Inflammatory macrophage (primary cell): ENCODE results near the gene PIGN.
"Not testable (repeated sequence)": the region's sequence is repeated elsewhere in the genome, so short reads cannot be mapped to it uniquely, and the experiment has no call there.

Source experiments
- DNase-seq, 2 donors: peaks; one replicate each; pipeline ENCODE4 v3.0.0-alpha.2; 2020 to 2022

The PIGN gene

DNA sequence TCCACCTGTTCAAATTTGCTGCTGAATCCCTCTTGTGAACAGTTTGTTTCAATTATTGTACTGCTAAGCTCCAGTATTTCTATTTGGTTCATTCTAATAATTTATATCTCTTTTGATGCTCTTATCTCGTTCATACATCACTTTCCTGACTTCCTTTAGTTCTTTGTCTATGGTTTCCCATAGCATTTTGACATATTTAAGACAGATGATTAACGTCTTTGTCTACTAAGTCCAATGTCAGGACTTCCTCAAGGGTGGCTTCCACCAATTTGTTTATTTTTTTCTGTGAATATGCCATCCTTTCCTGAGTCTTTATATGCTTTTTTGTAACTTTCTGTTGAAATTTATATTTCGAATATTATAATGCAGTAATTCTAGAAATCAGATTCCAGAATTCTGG is 9.6 kb downstream of the PIGN start:
- DNase-seq, result no peak

DNA sequence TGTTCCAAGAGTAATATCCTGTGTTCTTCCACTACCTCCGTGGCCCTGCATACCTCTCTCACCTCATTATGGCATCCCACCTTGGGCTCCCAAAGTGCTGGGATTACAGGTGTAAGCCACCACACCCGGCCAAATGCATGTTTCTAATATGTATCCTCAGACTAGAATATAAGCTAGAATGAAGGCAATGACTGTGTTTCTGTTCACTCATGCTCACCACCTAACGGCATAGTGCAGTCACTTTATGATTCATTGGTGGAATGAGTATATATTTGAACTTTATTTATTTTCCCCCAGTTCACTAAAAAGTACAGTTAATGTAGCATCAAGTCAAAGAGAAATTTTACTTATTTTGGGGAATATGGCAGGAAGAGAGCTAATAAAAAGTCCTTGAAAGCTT is 11.3 kb downstream of the PIGN start:
- no peak for DNase-seq

GRCh38 chr18:62172298-62172697 is 14.6 kb downstream of the PIGN start:
- no peak for DNase-seq

- DNase-seq, result no peak
Measured at GRCh38 chr18:62170857-62171256, 16.0 kb downstream of the PIGN start.

DNA sequence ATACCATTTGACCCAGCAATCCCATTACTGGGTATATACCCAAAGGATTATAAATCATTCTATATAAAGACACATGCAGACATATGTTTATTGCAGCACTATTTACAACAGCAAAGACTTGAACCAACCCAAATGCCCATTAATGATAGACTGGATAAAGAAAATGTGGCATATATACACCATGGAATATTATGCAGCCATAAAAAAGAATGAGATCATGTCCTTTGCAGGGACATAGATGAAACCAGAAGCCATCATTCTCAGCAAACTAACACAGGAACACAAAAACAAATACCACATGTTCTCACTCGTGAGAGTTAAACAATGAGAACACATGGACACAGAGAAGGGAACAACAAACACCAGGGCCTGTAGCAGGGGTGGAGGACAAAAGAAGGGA is 20.3 kb downstream of the PIGN start:
- not testable (repeated sequence) for DNase-seq

DNA sequence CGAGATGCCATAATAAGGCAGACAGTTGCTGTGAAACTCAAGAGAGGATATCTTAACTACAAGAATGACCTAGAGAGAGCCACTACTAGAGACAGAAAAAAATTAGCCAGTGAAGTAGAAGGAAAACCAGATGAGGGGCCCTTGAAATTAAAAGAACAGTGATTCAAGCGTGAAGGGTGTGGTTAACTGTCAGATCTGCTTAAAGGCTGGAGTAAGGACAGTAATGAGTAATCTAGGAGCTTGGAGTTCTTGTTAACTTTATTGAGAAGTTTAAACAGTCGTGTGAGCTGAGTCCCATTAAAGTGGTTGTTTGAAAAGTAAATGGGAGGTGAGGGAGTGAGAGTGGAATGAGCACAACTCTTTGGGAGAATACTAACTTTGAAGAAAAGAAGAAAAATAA is 21.3 kb downstream of the PIGN start:
- DNase-seq, result no peak

DNA sequence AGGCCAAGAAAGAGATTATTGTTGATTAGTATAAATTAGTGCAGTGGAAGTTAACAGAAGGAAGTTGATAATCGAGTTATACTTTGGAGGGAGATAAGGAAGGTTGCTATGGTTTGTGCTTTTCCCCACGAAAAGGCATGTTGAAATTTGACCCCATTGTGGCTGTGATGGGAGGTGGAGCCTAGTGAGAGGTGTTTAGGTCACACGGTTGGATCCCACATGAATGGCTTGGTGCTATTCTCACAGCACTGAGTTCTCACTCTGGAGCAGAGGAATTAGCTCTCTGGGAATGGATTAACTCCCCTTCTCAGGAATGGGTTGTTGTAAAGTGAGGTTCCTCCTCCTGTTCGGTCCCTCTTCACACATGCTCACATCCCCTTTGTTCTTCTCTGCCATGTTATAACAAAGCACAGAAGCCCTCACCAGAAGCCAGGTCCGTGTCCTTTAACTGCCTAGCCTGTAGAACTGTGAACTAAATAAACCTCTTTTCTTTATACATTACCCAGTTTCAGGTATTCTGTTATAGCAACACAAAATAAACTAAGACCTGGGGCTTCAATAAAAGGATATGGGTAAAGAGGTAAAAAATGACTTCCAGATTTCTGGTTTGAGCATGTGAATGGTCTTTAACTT is 21.9 kb downstream of the PIGN start:
- no peak for DNase-seq

DNA sequence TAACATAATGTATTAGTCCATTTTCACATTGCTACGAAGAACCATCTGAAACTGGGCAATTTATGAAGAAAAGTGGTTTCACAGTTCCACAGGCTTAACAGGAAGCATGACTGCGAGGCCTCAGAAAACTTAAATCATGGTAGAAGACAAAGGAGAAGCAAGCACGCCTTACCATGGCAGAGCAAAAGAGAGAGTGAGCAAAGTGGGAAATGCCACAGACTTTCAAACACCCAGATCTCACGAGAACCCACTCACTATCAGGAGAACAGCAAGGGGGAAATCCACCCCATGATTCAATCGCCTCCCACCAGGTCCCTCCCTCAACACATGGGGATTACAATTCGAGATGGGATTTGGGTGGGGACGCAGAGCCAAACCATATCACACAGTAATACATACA is 22.5 kb downstream of the PIGN start:
- no peak for DNase-seq

GRCh38 chr18:62157843-62158242 is 29.0 kb downstream of the PIGN start:
- DNase-seq, result no peak

GRCh38 chr18:62152844-62153243 is 34.0 kb downstream of the PIGN start:
- no peak for DNase-seq

DNA sequence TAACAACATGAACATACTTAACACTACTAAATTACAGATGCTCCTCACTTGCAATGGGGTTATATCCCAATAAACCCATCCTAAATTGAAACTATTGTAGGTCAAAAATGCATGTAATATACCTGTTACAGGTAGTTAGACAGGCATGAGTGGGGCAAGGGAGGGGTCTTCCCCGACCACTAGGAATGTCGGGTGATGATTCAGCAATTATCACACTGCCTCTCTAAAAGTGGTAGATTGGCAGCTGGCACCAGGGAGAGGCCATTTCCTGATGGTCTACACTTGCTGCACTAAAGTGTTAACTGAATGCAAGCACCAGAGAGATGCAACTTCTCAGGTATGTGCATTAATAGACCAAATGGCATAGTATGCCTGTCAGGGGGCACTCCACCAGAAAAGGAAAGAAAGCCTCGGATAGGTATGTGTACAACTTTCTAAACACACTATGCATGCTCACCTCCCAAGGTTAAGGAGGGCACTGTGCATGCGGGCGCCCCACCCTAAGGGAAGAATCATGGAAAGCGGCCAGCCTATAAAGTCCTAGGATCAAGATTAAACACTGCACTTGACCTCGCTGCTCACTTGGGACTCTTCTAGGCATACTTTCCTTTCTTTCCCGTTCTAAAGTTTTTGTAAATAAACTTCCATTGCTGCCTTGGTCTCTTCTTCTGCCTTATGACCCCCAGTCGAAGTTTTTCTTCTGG is 35.6 kb downstream of the PIGN start:
- no peak for DNase-seq

GRCh38 chr18:62144338-62144737 is 42.5 kb downstream of the PIGN start:
- DNase-seq, result no peak

DNA sequence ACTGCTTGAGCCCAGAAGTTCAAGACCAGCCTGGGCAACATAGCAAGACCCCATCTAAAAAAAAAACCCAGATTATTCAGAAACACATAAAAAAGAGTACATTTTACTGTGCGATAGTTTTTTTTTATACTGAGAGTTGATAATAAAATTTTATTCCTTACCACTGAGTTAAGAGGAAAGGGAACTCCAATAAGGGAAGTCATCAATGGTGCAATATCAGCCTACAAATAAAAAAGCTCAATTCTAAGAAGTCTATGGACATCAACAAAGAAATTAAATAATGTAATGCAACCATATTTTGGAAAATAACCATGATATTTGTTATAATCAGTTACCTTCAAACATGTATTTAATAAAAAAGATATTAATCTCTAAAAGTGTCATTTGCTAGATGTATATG is 46.6 kb downstream of the PIGN start:
- DNase-seq, result peak; percentile 28 to 71

DNA sequence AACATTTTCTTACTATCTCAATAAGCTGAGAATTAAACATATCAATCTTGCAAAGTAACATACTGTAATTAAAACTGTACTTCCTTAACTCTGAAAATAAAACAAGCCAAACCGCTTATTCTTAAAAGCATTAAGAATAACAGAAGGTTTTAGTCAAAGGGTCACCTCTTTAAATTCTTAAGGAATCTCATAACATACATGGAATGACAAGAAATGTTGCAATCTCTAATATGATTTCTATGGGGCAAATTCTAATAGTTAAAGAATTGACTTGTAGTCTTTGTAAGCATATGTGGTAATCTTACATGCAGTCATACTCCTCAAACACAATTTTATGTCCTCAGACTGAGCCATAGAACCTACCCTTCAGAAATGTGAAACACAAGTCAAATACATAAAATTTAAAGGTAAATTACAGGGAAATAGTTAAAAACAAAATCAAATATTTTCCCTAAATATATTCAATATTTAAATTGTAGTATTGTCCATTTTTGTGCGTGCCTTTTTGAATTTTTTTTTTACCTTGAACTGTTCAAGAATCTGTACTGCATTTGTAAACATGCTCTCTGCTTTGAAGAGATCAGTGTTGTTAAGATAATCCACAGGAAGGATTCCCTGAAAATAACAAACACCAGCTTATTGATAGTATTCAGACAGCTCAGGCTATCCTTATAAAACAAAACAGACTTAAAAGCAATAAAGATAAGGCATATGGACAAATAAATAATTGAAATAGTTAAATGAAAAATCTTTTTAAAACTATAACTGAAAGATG is 48.2 kb downstream of the PIGN start:
- no peak for DNase-seq

GRCh38 chr18:62131301-62131909 is 55.5 kb downstream of the PIGN start:
- peak; percentile 52 to 53 for DNase-seq

DNA sequence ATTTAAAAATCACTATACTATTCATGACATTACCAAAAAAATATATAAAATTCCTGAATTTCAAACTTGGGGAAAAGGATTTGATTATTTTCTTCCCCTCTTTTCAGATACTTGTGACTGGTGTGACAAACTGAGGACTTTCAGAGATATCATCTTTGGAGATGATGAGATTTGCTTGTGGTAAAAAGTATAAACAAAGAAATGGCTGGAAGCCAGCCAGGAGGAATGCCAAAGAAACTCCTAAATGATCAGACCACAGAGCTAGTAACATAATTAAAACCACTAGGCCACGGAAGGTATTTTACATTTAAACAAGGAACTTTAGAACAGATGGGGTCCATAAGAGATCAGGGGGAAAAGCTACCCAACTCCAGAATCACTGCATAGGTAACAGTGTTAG is 58.7 kb downstream of the PIGN start:
- DNase-seq, result no peak

GRCh38 chr18:62126737-62127136 is 60.1 kb downstream of the PIGN start:
- no peak for DNase-seq

GRCh38 chr18:62125702-62126101 is 61.2 kb downstream of the PIGN start:
- no peak for DNase-seq

GRCh38 chr18:62122330-62122729 is 64.5 kb downstream of the PIGN start:
- DNase-seq, result no peak

DNA sequence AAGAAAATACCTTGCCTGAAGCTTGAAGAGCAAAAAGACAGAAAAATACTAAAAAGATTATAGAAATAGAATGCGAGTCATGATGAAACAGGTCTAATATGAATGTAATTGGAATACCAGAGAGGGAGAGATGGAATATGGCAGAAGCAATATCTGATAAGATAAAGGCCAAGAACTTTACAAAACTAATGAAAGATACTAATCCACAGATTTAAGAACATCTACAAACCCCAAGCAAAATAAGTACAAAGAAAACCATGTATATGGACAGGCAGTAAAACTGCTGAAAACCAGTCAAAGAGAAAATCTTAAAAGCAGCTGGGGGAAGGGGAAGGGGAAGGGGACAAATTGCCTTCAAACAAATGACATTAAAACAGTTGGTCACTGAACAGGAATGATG is 67.0 kb downstream of the PIGN start:
- DNase-seq, result no peak

DNA sequence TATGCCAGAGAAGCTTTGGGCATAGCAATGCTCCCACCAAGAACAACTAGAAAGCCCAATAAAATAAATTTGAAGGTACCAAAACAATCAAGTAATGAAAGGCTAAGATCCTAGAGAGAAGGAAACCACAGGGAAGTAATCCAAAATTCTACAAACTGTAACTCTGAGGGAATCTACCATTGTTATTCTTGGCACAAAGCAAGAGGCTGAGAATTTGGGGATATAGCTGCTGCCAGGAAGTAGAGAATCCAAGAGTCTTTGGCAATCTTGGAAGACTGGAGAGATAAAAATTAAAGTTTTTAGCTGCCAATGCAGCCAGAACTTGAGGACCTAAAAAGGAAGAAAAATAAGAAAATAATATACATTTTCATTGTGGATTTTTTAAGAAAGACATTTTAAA is 68.5 kb downstream of the PIGN start:
- DNase-seq, result no peak

- DNase-seq, result no peak
Measured at GRCh38 chr18:62109676-62110075, 77.2 kb downstream of the PIGN start.

DNA sequence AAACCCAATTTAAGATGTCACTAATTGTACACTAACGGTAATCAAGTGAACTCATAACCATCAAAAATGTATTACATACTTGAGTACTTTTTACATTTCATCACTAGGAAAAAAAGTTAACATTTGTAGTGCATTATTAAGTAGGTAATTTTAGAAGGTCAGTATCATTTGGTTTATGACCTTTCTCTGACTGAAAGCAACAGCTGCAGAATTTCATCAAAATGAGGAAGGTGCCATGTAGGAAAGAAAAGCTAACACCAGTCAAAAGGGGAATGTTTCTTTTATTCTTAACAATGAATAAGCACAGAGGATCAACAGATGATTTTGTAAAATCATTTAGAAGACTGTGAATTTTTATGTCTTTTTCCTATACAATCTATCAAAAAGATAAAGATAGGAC is 79.0 kb downstream of the PIGN start:
- DNase-seq, result no peak

DNA sequence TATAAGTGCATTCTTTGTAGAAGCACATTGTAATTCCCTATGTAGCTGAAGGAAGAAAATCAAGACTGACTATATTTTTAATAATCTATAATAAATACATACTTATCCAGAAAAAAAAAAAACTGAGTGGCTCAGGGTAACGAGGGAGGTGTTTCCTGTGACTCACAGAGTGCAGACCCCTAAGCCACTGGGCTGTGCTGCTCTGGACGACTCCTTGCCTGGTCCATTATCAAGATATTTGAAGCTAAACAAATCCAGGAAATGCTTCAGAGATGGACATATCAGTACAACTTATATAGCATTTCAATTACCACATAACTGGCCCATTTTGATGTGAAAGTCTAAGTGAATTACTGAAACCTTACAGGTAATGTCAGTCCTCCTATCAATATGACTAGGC is 80.6 kb downstream of the PIGN start:
- no peak for DNase-seq
